Cardiac fibroblast (primary cell): ENCODE results near the gene TBX1.

ENCODE experiments used
- DNase-seq, 2 donors: peaks; one replicate each; pipeline versions ENCODE4 v3.0.0 to v3.0.0-alpha.2; 2010; ENCODE audit warnings: low read depth in 2 of 2
- H3K4me3 ChIP-seq, 2 donors: replicated peaks in 1 of 2; 1 replicate in 1 of 2; 2 replicates in 1 of 2; pipeline ENCODE4 v1.5.1; 2011; ENCODE audit warnings: low read depth in 2 of 2, low read length in 2 of 2, mild to moderate bottlenecking in 2 of 2, moderate library complexity in 1 of 2
- TF ChIP-seq, protein P1 (sequence below): IDR thresholded peaks from one replicate; pipeline ENCODE4 v1.5.1; 2011; ENCODE audit warnings: low read depth, mild to moderate bottlenecking, low read length, inconsistent platforms

The TBX1 gene

DNA sequence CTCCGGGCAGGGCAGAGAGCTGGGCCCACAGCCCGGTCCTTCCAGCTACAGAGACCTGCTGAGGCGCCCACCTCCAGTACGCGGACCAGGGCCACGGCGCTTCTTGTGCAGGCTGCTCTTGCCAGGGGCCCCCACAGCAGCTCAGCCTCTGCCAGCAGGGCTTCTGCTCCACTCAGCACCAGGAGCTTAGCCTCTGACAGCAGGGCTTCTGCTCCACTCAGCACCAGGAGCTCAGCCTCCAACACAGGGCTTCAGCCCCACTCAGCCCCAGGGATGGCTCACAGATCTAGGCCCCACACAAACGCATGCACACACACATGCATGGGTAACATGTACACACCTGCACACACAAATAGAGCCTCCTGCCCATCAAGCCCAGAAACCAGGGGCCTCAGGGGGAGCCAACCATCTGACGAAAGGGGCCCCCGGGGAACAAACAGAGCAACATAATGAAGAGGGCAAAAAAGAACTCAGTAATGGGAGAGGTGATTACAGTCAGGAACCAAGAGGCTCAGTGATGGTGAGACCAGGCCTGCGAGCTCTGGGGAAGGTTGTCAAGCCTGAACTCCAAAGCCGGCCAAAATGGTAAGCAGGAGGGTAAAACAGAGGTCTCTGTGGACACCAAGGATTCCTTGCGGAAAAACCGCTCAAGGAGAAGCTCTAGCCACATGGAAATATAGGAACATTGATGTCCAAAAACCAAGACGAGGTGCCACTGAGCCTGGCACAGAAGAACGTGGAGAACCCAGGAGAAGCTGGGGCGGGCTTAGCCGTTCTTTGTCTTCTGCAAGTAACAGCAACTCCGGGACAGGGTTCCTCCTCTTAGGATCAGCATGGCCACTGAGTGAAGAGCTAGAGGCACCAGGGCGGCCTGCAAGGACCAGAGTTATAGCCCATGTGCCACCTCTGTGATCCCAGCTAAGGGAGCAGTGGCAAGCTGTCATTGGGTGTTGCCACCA is 47.6 kb downstream of the TBX1 start:
- no peak for DNase-seq
- no peak overlapping the region for H3K4me3 ChIP-seq
- TF ChIP-seq, protein P1, sequence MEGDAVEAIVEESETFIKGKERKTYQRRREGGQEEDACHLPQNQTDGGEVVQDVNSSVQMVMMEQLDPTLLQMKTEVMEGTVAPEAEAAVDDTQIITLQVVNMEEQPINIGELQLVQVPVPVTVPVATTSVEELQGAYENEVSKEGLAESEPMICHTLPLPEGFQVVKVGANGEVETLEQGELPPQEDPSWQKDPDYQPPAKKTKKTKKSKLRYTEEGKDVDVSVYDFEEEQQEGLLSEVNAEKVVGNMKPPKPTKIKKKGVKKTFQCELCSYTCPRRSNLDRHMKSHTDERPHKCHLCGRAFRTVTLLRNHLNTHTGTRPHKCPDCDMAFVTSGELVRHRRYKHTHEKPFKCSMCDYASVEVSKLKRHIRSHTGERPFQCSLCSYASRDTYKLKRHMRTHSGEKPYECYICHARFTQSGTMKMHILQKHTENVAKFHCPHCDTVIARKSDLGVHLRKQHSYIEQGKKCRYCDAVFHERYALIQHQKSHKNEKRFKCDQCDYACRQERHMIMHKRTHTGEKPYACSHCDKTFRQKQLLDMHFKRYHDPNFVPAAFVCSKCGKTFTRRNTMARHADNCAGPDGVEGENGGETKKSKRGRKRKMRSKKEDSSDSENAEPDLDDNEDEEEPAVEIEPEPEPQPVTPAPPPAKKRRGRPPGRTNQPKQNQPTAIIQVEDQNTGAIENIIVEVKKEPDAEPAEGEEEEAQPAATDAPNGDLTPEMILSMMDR, result no peak

DNA sequence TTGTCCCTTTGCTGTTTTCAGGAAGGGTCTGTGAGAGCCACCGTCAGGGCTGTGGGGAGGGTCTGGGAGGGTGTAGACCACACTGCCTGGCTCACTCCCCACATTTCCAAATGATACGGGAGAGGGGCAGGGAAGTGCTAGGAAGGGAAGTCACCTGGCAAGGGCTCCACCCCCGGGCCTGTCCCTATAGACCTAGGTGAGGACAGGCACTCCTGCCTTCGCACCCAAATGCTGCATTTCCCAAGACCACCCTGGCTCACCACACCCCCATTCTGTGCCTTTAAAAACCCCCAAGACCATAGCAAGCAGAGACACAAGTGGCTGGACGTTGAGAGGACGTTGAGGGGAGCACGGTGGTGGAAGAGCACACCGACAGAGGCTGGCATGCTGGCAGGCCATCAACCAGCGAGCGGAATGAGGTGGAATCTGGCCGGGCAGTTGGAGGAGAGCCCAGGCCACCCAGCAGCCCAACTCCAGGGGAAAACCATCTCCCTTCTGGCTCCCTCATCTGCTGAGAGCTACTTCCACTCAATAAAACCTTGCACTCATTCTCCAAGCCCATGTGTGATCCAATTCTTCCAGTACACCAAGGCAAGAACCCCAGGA is 48.4 kb downstream of the TBX1 start:
- TF ChIP-seq, protein P1, result no peak
- DNase-seq, result no peak
- no peak overlapping the region for H3K4me3 ChIP-seq

DNA sequence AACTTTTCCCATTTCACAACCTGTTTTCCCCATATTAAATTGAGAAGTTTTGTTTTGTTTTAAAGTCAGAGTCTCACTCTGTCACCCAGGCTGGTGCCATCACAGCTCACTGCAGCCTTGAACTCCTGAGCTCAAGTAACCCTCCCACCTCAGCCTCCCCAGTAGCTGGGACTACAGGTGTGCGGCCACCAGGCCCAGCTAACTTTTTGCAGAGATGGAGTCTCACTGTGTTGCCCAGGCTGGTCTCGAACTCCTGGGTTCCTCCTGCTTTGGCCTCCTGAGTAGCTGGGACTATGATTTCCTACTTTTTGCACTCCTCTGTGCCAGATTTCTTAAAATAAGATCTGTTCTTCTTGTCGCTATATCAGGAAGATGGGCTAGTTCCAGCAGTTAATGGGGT is 49.2 kb downstream of the TBX1 start:
- H3K4me3 ChIP-seq, result no peak overlapping the region
- DNase-seq, result no peak
- TF ChIP-seq, protein P1, result no peak

DNA sequence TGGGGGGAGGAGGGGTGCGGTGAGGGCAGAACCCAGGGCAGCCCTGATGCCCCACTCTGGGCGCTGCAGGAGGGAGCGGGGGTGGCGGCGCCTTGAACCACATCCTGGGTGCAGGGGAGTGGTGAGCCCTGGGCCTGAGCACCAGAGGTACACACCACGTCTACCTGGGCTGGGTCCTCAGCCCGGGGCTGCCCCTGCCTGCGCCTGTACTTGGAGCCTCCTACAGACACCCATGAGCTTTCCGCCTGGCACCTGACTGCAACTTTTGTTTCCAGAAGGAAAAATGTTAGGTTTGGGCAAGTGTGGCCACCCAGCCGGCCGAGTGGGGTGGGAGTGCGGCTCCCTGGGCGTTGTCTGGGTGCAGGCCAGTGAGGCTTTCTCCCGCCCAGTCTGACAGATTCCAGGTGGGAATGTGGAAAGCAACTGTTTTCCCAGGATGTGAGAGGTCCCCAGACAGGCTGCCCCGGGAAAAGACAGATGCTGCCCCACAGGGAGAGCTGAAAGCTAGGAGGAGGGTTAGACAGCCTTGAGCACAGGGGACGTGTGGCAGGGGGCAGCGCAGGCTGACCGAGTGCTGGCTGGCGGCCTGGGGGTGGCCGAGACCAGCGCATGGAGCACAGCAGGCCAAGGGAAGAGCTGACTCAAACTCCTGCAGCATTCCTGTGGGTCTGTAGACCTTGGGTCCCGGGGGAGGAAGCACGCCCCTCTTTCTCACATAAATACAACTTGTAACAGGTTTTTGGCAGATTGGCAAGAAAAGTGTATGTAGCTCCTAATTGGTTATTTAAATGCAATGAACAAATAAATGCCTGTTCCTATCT is 50.0 kb downstream of the TBX1 start:
- TF ChIP-seq, protein P1, result no peak
- DNase-seq, result peak; percentile 54 to 58
- H3K4me3 ChIP-seq, result no peak overlapping the region

DNA sequence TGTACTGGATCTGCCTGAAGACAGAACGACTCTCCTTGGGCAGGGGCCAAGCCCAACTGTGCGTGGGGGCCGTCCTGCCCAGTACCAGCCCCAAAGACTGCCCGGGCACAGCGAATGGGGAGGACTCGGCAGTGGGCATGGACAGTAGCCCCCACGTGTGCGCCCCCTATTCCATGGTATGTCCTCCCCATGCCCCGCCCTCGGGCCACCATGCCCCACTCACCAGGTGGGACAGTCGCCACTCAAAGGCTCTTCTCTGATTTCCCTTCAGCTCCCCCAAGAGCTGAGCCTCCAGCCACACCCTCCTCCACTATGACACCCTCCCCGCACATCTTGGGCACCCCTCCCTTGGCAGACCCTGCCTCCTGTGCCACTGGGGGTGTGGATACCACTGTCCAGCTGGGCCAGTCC is 50.6 kb downstream of the TBX1 start:
- H3K4me3 ChIP-seq, result no peak overlapping the region
- TF ChIP-seq, protein P1, result no peak
- no peak for DNase-seq

DNA sequence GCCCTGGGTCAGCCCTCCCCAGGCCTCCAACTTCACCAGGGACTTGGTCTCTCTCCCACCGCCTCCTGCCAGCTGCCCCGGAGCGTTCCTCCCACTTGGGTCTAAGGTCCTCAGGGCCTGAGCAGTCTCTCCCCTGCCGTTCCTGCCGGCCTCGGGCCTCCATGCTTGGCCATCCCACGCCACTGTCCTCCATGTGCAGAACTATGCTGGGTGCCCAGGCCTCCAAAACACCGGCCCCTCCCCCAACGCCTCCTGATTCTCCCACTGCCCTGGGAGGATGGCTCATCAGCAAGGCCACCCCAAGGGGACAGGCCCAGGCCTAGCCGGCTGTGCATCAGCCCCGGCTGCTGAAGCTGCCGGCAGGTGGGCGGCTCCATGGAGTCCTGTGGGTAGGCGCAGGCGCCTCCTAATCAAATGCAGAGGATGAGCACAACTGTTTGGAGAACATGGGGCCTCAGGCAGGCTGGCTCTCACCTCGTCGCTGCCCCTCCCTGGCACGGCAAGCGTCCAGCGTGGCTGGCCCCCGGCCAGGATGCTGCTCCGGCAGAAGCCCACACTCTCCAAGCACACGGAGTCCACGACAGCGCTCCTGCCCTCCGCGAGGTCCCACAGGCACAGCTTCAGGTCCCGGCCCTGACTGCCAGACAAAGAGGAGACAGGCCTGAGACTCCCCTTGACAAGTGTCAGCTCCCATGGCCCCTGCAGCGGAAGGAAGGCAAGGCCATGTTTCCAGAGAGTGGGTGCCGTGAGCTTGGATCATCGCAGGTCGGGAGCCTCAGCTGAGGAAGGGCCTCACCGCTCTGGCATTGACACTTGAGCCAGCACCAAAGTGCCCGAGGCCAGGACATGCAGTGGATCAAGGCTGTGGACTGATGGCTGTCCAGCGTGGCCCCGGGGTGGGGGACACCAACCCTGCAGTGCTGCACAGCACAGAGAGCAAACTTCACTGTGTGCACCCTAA is 51.5 kb downstream of the TBX1 start:
- H3K4me3 ChIP-seq, result no peak overlapping the region
- TF ChIP-seq, protein P1, result no peak
- no peak for DNase-seq
